Psoas muscle (tissue), 8 donors: ENCODE results near the gene GJC2. TPM values are rescaled to one million over a fixed set of nuclear protein-coding genes. Genes with fewer than 3 reads are reported as not detected.

Experiments used
- ATAC-seq, 4 donors: fragments of 200-7000 bp; cut with Tn5 transposase; one replicate each; pipeline ENCODE4 v1.9.1; 2020; ENCODE audit warnings: moderate library complexity in 3 of 4, mild to moderate bottlenecking in 2 of 4
- DNase-seq, 2 donors: peaks; one replicate each; pipeline ENCODE4 v3.0.0-alpha.2; 2020
- H3K27ac ChIP-seq: fragments of 200-600 bp; one replicate; pipeline ENCODE4 v1.8.0; 2022
- H3K27me3 ChIP-seq, 3 donors: fragments of 200-600 bp in 1 of 3; one replicate each; pipeline versions ENCODE4 v1.6.1 to v1.8.0; 2013 to 2022; ENCODE audit warnings: low read length in 2 of 3, mild to moderate bottlenecking in 2 of 3, moderate library complexity in 1 of 3; ENCODE audit not compliant: insufficient read depth in 3 of 3
- H3K36me3 ChIP-seq, 2 donors: fragments of 200-600 bp in 1 of 2; one replicate each; pipeline versions ENCODE4 v1.6.1 to v1.8.0; 2013 to 2022; ENCODE audit warnings: low read depth in 1 of 2, mild to moderate bottlenecking in 1 of 2, moderate library complexity in 1 of 2; ENCODE audit not compliant: insufficient read depth in 1 of 2
- H3K4me1 ChIP-seq: fragments of 200-600 bp; one replicate; pipeline ENCODE4 v1.8.0; 2022
- H3K4me3 ChIP-seq: fragments of 200-600 bp; one replicate; pipeline ENCODE4 v1.8.0; 2022; ENCODE audit warnings: mild to moderate bottlenecking
- H3K9me3 ChIP-seq: fragments of 200-600 bp; one replicate; pipeline ENCODE4 v1.8.0; 2022
- CTCF ChIP-seq: fragments of 200-600 bp; IDR thresholded peaks from one replicate; pipeline ENCODE4 v1.8.0; 2022; ENCODE audit warnings: antibody characterized with exemption
- WGBS, 3 donors: extraction: QIAGEN DNeasy Blood & Tissue Kit; methylation state at CpG; one replicate each; pipeline versions ENCODE4 v1.1.6 to v1.1.7; 2013; 5-methylcytosine and 5-hydroxymethylcytosine counted together
- intact Hi-C, 2 donors: fragments of 100-400 bp; cut with DNase I; formaldehyde crosslinking; loops; one replicate each; pipeline versions ENCODE4 v1.11.0 to v1.14.2; 2022
- polyA plus RNA-seq, 3 donors: library from polyadenylated mRNA; stranded (reverse); fragments of 200-250 nt; gene quantifications; one replicate each; pipeline ENCODE4 v1.2.3, GENCODE V29; 2013
- total RNA-seq, 4 donors: library from RNA; stranded (reverse); fragmentation: NEBNext Ultra II Directional in 2 of 4; extraction: Animal tissue kit (Norgen Biotek cat#: 25700) in 2 of 4; gene quantifications; one replicate each; pipeline versions ENCODE4 v1.2.1 to v1.2.4, GENCODE V29; 2021 to 2023
- donor health status: healthy with polysubstance abuse.
- donor health status: DM: no; HTN: no; CAD: no; lungs with moderate emphysema.
- donor health status: Bipolar disorder and iron deficiency.
- donor health status: healthy.
- donor health status: DM: yes; HTN: yes; CAD: no.
- donor health status: DM: no; HTN: no; CAD: no.
- donor health status: DM: no; HTN: no; CAD: no.
- donor health status: DM: yes; HTN: yes; CAD: no.

The GJC2 gene
- total and polyA plus RNA-seq, 7 donors: 0.19 to 0.92 (median 0.40) TPM

DNA sequence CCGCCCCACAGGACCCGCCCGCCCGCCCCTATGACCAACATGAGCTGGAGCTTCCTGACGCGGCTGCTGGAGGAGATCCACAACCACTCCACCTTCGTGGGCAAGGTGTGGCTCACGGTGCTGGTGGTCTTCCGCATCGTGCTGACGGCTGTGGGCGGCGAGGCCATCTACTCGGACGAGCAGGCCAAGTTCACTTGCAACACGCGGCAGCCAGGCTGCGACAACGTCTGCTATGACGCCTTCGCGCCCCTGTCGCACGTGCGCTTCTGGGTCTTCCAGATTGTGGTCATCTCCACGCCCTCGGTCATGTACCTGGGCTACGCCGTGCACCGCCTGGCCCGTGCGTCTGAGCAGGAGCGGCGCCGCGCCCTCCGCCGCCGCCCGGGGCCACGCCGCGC is 8.0 kb downstream of the GJC2 start:
- Histone ChIP-seq H3K27ac (no peak overlapping the region), H3K4me1 (peaks cover 6% of the 10 kb centered on the region), H3K9me3 (no peaks in the 10 kb centered on the region), H3K27me3 (peaks cover 0 to 26% (median 0%) of the 10 kb centered on the region in 3 donors), H3K4me3 (peak overlapping the region; percentile 32), H3K36me3 (no peaks in the 10 kb centered on the region)
- DNase-seq: peak in 1 of 2 donors; percentile 48
- no peak for TF ChIP-seq CTCF
- intact Hi-C loops: no loop called here
- WGBS, 3 donors: 54 to 63% (median 55%) methylated on average over 32 to 43 of the region's 43 CpGs
- no peak for ATAC-seq

DNA sequence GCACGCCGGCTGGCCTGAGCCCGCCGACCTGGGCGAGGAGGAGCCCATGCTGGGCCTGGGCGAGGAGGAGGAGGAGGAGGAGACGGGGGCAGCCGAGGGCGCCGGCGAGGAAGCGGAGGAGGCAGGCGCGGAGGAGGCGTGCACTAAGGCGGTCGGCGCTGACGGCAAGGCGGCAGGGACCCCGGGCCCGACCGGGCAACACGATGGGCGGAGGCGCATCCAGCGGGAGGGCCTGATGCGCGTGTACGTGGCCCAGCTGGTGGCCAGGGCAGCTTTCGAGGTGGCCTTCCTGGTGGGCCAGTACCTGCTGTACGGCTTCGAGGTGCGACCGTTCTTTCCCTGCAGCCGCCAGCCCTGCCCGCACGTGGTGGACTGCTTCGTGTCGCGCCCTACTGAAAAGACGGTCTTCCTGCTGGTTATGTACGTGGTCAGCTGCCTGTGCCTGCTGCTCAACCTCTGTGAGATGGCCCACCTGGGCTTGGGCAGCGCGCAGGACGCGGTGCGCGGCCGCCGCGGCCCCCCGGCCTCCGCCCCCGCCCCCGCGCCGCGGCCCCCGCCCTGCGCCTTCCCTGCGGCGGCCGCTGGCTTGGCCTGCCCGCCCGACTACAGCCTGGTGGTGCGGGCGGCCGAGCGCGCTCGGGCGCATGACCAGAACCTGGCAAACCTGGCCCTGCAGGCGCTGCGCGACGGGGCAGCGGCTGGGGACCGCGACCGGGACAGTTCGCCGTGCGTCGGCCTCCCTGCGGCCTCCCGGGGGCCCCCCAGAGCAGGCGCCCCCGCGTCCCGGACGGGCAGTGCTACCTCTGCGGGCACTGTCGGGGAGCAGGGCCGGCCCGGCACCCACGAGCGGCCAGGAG is 8.6 kb downstream of the GJC2 start:
- H3K36me3 ChIP-seq: no peaks in the 10 kb centered on the region
- 24 to 29% (median 27%) methylated on average over 62 to 98 of the region's 98 CpGs for WGBS, 3 donors
- intact Hi-C loops: no loop called here
- DNase-seq: peak in 1 of 2 donors; percentile 45
- H3K4me1 ChIP-seq: peaks cover 12% of the 10 kb centered on the region
- H3K27ac ChIP-seq: no peak overlapping the region
- no peaks in the 10 kb centered on the region for H3K9me3 ChIP-seq
- H3K4me3 ChIP-seq: peak overlapping the region; percentile 32
- H3K27me3 ChIP-seq: peaks cover 0 to 26% (median 0%) of the 10 kb centered on the region in 3 donors
- no peak for ATAC-seq
- TF ChIP-seq CTCF: no peak

- ATAC-seq: no peak
- peaks cover 0 to 26% (median 0%) of the 10 kb centered on the region in 3 donors for H3K27me3 ChIP-seq
- TF ChIP-seq CTCF: no peak
- H3K9me3 ChIP-seq: no peaks in the 10 kb centered on the region
- no peaks in the 10 kb centered on the region for H3K36me3 ChIP-seq
- WGBS, 3 donors: 79 to 83% (median 80%) methylated on average over 10 to 14 of the region's 14 CpGs
- H3K4me3 ChIP-seq: no peak overlapping the region
- H3K27ac ChIP-seq: no peak overlapping the region
- H3K4me1 ChIP-seq: peaks cover 20% of the 10 kb centered on the region
- peak in 1 of 2 donors; percentile 46 for DNase-seq
- intact Hi-C loops: no loop called here
Measured at GRCh38 chr1:228159008-228159665, 9.4 kb downstream of the GJC2 start.

DNA sequence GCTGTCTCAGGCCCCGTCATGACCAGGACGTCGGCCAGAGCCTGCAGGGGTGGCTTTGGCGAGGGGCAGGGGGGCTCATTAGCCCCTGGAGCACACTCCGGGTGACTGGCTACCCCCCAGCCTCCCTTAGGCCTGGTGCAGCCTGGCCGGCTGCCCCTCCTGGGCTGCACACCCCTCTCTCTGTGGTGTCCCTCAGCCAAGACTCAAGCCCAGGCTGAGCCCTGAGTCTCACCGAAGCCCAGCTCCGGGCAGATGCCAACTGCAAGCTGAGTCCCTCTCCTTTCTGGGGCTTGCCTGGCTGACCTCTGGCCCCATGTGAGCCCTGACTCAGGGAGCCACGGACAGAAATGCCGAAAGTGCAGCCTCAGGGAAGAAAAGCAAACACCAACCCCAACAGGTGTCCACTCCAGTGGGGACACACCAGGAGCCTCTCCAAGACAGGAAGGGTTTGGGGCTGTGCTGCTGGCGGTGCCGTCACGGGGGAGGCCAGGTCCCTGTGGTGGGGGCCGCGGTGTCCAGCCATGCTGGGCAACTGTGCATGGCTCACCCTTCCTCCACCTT is 10.6 kb downstream of the GJC2 start:
- Histone ChIP-seq H3K27me3 (peaks cover 0 to 26% (median 0%) of the 10 kb centered on the region in 3 donors), H3K9me3 (no peaks in the 10 kb centered on the region), H3K4me1 (peaks cover 26% of the 10 kb centered on the region), H3K36me3 (no peaks in the 10 kb centered on the region), H3K27ac (no peak overlapping the region), H3K4me3 (no peak overlapping the region)
- TF ChIP-seq CTCF: no peak
- 69 to 86% (median 73%) methylated on average over 12 to 15 of the region's 15 CpGs for WGBS, 3 donors
- no peak for ATAC-seq
- intact Hi-C loops: no loop called here
- peak in 1 of 2 donors; percentile 50 for DNase-seq
